NCI-H1436 treated with DMSO at 0.1 percent for 48 hours (cell line): Measurements from ENCODE around the gene DDR1.
"Not testable (repeated sequence)": the region's sequence is repeated elsewhere in the genome, so short reads cannot be mapped to it uniquely, and the experiment has no call there.

Experiments
- DNase-seq: peaks from one replicate; lab custom pipeline; 2025; lab: John Stamatoyannopoulos, UW

The DDR1 gene

DNA sequence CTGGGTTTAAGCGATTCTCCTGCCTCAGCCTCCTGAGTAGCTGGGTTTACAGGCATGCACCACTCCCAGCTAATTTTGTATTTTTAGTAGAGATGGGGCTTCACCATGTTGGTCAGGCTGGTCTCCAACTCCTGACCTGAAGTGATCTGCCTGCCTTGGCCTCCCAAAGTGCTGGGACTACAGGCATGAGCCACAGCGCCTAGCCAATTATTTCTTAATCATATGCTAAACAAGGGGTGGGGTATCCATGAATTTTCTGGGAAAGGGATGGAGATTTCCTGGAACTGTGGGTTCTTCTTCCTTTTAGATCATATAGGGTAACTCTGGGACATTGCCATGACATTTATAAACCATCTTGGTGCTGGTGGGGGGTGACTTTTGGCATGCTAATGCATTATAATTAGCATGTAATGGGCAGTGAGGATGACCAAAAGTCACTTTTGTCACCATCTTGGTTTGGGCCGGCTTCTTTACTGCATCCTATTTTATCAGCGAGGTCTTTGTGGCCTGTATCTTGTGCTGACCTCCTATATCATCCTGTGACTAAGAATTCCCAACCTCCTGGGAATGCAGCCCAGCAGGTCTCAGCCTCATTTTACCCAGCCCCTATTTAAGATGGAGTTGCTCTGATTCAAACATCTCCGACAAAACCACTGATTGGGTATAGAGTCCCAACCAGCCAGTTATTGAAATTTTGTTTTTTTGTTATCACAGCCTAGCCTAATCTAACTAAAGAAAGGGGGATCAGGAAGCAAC, 29.9 kb upstream of the DDR1 start:
- DNase-seq = no peak

DNA sequence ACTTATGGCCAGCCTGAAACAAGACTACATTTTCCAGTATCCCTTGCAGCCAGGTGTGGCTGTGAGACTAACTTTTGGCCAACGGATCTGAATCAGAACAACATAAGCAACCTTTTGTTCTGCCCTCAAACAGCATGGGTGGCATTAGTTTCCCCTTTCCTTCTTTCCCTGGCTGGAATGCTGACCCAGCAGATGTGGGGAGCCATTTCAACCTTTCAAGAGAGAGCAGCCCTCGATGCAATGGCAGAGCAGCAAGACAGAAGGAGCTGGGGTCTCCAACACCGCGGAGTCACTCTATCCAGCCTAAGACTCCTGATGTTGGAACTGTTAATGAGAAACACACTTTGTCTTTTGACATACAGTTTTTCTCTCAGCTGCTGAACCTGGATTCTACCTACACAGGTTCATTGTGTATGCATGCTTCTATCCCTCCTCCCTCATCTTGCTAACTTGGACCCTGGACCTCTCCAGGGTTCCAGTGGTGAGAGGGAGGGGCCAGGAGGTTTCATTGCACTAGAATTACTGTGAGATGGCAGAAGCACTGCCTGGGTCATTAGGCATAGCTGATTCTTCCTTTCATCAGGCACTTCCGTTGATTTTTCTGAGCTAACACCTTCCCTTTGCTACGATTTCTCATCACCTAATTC, 28.8 kb upstream of the DDR1 start:
- no peak for DNase-seq

GRCh38 chr6:30857112-30857511, 27.2 kb upstream of the DDR1 start:
- no peak for DNase-seq

DNA sequence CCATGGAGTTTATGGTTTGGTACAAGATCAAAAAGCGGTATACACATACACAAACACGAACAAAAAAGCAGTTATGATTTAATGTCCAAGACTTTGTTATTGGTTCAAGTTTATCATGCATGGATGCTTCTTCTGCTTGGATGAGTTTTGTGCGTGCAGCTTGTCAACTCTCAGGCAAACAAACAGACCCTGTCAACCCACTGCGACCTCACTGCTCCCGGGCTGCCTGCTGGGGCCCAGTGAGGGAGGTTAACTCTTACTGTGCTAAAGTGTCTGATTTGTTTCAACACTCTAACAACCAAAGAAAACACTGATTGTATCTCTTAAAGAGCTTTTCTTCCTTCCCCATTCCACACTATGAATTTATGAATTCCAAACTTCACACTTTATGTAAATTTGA, 26.8 kb upstream of the DDR1 start:
- no peak for DNase-seq

GRCh38 chr6:30859726-30860125, 24.6 kb upstream of the DDR1 start:
- DNase-seq = not testable (repeated sequence)

- no peak for DNase-seq
These were observed 22.9 kb upstream of the DDR1 start for GRCh38 chr6:30861257-30862048.

- no peak for DNase-seq
These were observed 22.0 kb upstream of the DDR1 start for GRCh38 chr6:30862156-30862875.

GRCh38 chr6:30864325-30864724, 20.0 kb upstream of the DDR1 start:
- no peak for DNase-seq

DNA sequence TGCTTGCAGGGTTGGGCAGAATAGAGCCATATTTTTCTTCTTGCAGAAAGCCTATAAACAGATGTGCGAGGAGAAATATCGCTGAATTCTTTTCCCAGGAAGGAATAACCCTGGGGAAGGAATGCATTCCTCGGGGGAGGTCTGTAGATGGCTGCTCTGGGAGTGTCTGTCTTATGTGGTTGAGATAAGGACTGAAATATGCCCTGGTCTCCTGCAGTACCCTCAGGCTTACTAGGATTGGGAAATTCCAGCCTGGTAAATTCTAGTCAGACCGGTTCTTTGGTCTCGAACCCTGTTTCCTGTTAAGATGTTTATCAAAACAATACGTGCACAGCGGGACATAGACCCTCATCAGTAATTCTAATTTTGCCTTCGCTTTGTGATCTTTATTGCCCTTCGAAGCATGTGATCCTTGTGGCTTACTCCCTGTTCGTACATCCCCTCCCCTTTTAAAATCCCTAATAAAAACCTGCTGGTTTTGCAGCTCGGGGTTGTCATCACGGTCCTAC, 15.0 kb upstream of the DDR1 start:
- not testable (repeated sequence) for DNase-seq

- DNase-seq = no peak
These were observed 13.8 kb upstream of the DDR1 start for GRCh38 chr6:30870546-30870945.

DNA sequence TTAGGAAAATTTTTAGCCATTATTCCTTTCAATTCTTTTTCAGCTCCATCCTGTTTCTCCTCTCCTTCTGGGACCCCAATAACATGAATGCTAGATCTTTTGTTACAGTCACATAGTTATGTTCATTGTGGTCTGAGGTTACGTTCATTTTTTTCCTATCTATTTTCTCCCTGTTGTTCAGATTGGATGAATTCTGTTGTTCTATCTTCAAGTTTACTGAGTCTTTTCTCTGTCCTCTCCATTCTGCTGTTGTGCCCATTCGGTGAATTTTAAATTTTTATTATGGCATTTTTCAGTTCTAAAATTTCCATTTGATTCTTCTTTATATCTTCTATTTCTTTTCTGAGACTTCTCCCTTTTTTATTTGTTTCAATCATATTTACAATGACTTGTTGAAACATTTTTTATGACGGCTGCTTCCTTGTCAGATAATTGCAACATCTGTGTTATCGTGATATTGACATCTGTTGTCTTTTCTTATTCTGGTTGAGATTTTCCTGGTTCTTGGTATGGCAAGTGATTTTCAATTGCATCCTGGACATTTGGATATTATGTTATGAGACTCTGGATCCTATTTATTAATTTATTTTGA, 12.6 kb upstream of the DDR1 start:
- no peak for DNase-seq

DNA sequence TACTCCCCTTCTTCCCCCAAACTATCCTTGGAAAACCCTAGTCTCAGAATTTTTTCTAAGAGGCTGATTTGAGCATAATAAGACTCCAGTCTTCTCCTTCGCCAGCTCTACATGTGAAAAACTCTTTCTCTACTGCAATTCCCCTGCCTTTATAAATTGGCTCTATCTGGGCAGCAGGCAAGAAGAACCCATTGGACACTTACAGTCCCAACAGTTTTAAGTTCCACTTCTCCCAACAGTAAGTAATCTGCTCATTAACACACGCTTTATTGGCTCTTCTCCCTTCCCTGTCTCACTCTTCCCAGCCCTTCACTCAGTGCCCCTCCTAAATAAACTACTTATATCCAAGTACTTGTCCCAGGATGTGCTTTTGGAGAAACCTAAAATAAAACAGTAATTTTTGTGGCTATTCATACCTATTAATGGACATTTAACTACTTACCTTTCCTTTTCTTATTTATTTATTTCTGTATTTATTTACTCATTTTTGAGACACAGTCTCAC, 11.1 kb upstream of the DDR1 start:
- DNase-seq = no peak

GRCh38 chr6:30873795-30874194, 10.5 kb upstream of the DDR1 start:
- DNase-seq = not testable (repeated sequence)

GRCh38 chr6:30875244-30876038, 8.9 kb upstream of the DDR1 start:
- DNase-seq = no peak

- no peak for DNase-seq
These were observed 8.1 kb upstream of the DDR1 start for GRCh38 chr6:30876039-30876730.

DNA sequence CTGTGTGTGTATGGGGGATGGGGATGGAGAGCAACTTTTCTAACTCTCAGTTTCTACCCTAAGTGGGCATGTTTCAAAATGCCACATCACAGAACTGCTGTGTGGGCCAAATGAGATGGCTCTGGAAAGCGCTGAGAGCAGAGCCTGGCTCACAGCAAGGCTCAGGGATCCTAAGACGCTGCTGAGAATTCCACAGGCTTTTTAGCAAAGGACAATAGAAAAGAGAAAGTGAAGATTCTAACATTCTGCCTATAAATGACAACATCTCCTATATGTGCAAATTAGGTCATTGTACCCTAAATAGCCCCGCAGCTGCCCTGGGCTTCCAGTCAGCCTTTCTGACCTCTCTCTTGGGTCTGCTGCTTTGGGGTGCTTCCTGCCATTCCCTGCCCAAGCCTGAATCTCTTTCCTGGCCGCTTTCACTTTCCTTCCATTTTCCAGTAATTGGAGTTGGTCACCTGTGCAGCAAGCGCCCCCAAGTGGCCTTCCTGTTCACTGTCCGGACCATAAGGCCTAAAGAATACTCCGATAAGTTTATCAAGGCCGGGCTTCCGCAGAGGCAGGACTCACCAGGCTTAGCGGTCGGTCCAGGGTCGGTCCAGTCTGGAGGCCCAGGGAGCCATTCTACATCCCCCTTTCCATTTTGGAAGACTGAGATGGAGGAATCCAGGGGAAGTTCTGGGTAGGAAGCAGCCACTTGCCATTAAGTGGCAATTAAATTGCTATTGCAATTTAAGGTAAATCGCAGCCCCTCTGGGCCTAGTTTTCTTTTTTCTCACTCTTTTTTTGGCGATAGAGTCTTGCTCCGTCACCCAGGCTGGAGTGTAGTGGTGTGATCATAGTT, 6.7 kb upstream of the DDR1 start:
- DNase-seq = no peak

DNA sequence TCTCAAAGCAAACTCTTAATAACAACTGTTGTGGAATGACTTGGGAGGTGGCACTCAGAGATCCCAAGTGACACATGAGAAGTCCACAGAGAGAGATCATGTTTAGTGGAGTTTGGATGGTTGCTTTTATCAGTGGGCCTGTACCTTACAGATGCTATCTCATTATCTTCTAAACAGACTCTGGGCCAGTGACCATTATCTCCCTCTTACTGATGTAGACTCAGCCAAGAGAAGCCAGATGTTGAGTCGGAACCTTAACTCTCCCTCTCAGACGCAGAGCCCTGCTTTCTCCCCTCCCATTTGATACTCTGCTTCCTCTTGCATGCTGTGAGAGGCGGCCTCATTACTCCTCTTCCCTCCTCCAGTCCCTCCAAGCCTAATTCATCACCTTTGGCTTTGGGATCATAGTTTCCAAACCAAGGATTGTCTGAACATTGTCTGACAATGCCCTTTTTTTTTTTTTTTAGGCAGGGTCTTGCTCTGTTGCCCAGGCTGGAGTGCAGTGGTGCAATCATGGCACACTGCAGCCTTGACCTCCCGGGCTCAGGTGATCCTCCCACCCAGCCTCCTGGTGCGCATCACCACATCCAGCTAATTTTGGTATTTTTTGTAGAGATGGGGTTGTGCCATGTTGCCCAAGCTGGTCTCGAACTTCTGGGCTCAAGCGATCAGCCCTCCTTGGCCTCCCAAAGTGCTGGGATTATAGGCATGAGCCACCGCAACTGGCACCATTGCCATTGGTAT, 4.5 kb upstream of the DDR1 start:
- DNase-seq = no peak

- no peak for DNase-seq
These were observed 3.5 kb upstream of the DDR1 start for GRCh38 chr6:30880698-30881252.
